Measurements from ENCODE around the gene SLC25A45.

DNA sequence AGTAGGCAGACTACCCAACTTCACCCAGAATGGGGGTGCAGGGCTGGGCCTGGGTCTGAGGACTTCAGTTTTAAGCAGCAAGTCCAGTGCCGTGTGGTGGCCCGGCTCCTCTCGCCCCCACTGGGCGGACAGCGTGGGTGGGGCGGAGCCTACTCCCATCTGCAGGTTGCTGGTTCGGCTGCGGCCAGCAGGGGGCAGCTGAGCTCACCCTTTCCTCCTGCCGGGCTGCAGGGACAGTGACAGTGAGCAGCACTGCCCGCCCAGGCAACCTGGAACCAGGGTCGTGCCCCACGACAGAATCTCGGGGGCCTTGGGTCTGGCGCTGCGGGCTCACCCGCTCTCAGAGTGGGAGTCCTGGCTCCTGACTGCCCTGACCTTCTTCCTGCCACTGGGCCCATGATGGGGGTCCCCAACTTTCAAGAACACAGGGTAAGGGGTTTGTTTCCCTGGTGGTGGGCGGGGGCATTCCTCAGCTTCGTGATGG, 33.9 kb upstream of the SLC25A45 start:
- TF ChIP-seq POLR2A (IDR thresholded peaks at IDR 0.05; ENCODE audit: low read depth, low read length): no peak; the same call in 1 of the 2 replicates
- no peak for TF ChIP-seq POLR2AphosphoS5 (IDR thresholded peaks at IDR 0.05; ENCODE audit: low read depth, low read length)
- peak; percentile 30 for TF ChIP-seq PAX5 (IDR thresholded peaks at IDR 0.05; ENCODE audit: insufficient read depth, low read length, severe bottlenecking)
- TF ChIP-seq POU2F2 (IDR thresholded peaks at IDR 0.05; ENCODE audit: low read depth, low read length): peak; percentile 77; the same call in 1 of the 2 replicates
